Measurements from ENCODE around the gene RAD51D.
"Not testable (repeated sequence)": the region's sequence is repeated elsewhere in the genome, so short reads cannot be mapped to it uniquely, and the experiment has no call there.

Gene RAD51D

GRCh38 chr17:35090707-35091106 lies 29.0 kb downstream of the RAD51D start:
- not testable (repeated sequence) for DNase-seq (ENCODE audit: low spot score)

- no peak for DNase-seq (ENCODE audit: low spot score)
Measured at GRCh38 chr17:35089586-35090296, 29.9 kb downstream of the RAD51D start.

DNA sequence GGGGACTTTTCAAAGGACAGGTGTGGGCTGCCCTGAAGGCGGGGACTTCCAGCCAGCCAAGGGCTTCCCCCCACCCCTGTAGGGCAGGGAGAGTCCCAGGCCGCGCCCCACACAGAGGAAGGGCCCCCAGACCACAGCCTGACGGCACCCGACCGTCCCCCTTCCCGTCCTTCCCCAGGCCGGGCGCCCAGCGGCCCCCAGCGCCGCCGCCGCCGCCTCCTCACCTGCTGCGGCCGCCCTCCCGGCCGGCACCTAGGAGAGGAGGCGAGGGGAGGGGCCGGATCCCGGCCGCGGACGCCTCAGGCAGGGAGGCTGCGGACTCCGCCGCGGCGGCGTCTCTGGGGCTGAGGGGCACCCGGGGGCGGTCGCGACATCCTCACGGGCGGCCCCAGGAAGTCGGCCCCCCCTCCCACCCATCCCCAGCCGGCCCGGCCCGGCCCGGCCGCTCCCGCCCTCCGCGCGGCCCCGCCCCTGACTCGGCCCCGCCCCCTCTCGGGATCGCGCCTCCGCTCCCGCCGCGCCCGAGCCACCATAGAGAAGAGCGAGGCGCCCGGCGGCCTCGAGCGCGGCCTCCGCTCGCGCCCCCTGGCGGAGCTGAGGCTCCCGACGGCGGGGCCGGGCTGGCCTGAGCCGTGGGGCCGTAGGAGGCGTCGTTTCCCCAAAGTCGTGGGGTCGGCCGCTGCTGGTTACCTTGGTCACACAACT lies 30.6 kb downstream of the RAD51D start:
- peak; percentile 91 for DNase-seq (ENCODE audit: low spot score)

- DNase-seq (ENCODE audit: low spot score), result peak; percentile 37
Measured at GRCh38 chr17:35088356-35088880, 31.2 kb downstream of the RAD51D start.

- peak; percentile 52 for DNase-seq (ENCODE audit: low spot score)
Measured at GRCh38 chr17:35087731-35088355, 31.8 kb downstream of the RAD51D start.

DNA sequence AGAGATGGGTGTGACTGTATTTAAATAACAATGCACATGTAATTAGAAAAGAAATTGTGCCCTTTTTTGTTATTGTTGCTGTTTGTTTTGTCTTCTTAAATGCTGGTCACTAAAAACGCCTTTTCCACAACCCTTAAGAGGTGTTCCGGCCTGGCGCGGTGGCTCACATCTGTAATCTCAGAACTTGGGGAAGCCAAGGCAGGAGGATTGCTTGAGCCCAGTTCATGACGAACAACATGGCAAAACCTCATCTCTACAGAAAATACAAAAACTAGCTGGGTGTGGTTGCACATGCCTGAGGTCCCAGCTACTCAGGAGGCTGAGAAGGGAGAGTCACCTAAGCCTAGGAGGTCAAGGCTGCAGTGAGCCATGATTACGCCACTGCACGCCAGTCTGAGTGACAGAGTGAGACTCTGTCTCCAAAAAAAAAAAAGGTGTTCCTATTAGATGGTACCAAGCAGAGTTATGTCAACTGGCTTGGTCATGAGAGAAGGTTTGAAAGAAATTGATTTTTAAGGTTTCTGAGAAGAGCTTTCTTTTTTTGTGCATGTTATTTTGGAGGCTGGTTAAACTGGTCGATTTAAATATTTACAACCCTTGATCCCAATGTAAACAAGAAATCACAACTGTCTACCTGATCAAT lies 32.6 kb downstream of the RAD51D start:
- peak; percentile 12 for DNase-seq (ENCODE audit: low spot score)

- DNase-seq (ENCODE audit: low spot score), result no peak
Measured at GRCh38 chr17:35086164-35086563, 33.5 kb downstream of the RAD51D start.

- no peak for DNase-seq (ENCODE audit: low spot score)
Measured at GRCh38 chr17:35084987-35085386, 34.7 kb downstream of the RAD51D start.

DNA sequence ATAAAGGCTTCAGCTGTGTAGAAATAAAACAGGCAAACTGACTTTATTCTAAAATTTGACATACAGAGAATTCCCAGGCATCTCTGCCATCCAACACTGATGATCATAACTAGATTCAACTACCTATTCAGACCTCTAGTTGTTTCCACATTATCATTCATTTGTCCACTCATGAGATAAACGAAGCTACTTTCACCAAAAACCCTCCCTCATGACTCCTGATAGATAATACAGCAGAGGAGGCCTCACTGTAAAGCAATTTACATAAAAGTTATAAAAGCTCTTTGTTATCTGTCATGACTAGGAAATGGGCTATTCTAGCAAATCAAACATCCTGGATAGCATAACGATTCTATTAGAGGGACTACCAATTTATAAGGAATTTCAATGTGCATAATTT lies 36.6 kb downstream of the RAD51D start:
- DNase-seq (ENCODE audit: low spot score), result no peak

DNA sequence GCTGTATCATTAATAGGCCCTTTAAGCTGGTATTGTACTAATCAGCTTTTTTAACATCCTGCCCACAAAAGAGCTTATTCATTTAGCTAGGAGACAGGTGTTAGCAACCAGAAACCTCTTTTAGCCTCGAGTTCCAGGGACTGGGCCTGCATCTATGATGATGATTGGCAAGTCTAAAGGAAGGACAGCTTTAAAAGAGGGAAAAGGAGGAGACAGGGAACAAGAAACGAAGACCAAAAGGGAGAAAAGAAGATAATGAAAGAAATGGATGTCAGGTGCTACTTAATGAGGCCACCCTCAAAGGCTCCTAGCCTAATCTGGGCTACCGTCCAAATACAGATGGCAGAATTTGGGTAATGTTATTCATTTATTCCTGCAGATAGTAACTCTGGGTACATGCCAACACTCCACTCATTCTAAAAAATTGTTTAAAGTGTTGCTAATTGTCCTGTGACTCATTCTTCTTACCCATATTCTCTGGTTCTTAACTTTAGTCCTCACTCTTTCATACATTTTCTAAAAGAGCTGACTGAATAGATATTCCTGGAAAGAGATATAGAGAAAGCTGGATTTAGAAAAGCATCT lies 37.5 kb downstream of the RAD51D start:
- DNase-seq (ENCODE audit: low spot score), result peak; percentile 72

DNA sequence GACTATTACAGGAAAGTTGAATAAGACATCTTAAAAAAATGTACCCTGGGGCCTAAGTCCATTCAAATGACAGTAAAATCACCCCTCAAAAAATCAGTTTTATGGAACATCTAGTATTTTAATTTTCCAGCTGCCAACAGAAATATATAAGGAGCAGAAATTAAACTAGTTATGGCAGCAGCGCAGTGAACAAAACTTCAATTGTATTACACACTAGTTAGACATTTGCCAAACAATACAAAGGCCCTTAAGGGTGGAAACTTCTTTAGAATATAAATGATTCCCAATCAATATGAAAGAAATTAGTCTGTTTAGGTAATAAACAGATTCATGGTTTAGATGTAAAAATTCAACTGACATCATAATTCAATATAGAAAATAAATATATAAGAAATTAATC lies 38.0 kb downstream of the RAD51D start:
- DNase-seq (ENCODE audit: low spot score), result no peak

DNA sequence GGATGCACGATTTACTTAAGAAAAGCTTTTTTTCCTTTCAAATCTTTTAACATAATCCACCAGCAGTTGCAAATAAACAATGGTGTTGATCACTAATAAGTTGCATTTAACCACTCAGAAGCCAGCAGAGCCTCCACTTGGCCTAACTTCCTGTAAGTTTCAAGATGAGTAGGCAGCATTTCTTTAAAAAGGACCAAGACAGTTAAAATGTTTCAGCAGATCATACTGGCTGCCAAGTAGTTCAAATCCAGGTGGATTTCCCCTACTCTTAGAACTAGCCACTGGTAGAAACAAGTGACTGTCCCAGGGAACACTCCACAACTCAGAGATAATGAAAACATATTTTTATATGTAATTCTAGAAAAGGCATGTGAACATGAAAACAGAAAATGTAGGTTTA lies 39.1 kb downstream of the RAD51D start:
- DNase-seq (ENCODE audit: low spot score), result no peak

DNA sequence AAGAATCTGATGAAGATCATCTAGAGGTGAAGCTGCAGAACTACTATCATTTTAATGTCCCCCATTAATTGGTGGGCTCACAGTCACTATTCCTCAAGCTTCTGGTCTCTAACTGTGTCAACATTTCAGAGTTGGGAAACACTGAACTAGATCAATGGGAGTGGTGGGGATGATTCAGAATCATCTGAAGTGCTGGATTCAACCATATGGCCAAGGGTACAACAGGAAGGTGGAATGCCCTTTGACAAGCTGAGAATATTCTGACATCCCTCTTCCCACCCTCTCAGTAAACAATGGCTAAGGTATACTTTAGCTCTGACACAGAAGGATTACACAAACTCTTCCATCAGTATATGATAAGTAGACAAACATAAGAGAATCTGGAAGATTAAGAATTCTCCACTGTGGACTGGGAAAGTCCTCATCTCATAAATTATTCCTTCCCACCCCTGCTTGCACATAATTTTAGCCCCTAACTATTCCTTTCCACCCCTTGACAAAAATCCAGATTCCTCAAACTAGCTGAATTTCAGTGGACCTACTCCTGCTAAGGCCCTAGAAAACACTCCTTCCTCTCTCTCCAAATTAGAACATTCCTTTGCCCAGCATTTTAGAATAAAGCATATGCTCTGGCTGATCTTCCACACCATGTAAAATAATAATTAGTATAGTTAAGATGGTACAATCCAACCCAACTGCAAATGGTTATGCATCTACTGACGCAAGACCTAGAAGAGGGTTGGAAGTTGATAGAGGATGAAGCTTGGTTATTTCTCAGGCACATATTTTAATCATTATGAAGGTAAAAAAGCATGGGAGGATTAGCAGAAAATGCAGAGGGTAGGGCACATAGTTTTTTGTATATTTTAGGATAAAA lies 39.9 kb downstream of the RAD51D start:
- DNase-seq (ENCODE audit: low spot score), result no peak

DNA sequence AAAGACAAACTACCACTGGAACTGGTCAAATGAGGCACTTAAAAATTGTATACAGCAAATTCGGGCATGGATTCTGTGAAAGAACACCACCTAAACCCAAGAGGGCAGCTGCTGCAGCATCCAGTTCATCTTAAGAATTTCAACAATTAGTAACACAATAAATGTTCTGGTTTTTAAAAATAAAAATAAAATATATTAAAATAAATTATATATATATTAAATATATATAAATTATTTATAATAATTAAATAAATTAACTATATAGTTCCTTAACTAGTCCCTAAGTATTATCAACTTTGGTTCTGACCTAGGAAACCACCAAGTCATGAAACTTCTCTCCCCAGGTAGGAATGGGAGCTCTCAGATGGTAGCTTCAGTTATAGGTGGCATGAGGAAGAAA lies 42.8 kb downstream of the RAD51D start:
- DNase-seq (ENCODE audit: low spot score), result no peak

- DNase-seq (ENCODE audit: low spot score), result no peak
Measured at GRCh38 chr17:35074711-35075707, 44.7 kb downstream of the RAD51D start.

- DNase-seq (ENCODE audit: low spot score), result no peak
Measured at GRCh38 chr17:35073991-35074627, 45.6 kb downstream of the RAD51D start.

DNA sequence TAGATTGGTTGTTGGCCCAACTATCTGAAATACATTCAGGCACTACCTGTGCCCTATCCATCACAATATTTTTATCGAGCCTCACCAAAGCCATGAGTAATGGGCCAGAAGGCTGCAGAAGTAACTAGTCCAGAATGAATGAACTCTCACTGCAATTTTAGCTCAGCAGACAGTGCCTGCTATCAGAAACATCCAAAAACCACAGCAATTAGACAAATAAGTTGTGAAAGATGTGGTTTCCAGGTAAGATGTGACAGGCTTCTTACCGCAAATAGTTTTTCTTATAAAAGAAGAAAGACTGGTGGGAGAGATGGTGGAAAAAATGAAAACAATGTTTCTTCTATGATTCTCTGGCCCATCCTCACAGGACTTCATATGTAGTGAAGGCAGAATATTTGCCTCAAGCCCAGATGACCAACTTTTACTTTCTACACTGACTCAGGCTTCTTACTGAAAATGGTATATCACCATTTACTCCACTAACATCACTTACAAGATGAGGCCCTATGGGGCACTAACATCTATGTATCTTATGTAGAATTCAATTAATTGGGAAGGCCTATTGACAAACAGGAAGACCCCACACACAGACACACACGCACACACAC lies 46.4 kb downstream of the RAD51D start:
- DNase-seq (ENCODE audit: low spot score), result no peak

GRCh38 chr17:35069311-35069710 lies 50.3 kb downstream of the RAD51D start:
- no peak for DNase-seq (ENCODE audit: low spot score)

DNA sequence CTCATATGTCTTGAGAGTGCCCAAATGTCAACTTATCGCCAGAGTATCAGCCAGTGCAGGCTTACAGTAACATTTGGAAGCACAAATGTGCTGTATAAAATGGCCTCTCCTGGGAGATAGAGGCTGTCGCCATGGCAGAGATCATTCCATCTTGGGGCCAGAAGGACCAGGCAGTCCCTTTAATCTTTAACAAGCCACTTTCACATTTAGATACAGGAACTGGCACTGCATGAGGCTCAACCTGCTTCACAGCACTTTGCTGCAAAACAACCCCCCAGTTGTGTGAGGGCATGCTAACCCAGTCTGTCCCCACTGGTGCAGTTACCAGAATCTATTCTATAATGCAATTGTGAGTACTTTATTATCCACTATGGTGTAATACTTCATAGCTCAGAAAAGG lies 51.4 kb downstream of the RAD51D start:
- no peak for DNase-seq (ENCODE audit: low spot score)
